ENCODE data around the gene ARMC6.

DNA sequence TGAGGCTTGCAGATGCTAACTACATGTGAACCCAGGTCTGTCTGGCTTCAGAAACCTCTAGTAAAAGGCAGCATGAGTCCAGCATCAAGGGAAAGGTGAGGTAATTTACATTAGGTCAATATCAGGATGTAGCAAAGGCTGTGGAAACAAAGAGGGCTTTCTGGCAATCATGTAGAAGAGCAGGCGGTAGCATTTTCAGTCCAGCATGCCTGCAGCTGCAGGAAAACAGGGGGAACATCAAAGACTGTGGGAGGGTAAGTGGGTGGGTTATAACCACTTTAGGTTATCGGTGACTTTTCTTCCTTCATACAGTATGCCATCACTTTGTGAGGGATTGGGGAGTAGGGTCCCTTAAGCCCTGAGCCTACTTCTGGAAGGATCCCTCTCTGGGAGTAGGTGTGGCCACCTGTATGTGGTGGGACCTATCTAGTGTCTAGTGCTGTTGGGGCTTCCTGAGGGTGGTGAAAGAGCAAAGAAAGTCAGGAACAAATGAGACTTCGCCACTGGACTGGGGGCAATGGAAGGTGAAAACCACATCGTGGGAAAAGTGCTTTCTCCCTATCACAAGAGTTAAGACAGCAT lies 10.9 kb upstream of the ARMC6 start:
- TF ChIP-seq, protein P1, sequence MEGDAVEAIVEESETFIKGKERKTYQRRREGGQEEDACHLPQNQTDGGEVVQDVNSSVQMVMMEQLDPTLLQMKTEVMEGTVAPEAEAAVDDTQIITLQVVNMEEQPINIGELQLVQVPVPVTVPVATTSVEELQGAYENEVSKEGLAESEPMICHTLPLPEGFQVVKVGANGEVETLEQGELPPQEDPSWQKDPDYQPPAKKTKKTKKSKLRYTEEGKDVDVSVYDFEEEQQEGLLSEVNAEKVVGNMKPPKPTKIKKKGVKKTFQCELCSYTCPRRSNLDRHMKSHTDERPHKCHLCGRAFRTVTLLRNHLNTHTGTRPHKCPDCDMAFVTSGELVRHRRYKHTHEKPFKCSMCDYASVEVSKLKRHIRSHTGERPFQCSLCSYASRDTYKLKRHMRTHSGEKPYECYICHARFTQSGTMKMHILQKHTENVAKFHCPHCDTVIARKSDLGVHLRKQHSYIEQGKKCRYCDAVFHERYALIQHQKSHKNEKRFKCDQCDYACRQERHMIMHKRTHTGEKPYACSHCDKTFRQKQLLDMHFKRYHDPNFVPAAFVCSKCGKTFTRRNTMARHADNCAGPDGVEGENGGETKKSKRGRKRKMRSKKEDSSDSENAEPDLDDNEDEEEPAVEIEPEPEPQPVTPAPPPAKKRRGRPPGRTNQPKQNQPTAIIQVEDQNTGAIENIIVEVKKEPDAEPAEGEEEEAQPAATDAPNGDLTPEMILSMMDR (IDR thresholded peaks at IDR 0.05; ENCODE audit: low read depth, low read length, missing input control), result no peak
- TF ChIP-seq TAF1 (conservative IDR thresholded peaks at IDR 0.05) (no peak), JUND (IDR thresholded peaks at IDR 0.05) (no peak), SP1 (IDR thresholded peaks at IDR 0.05) (no peak), GABPA (IDR thresholded peaks at IDR 0.05 in 1 of 2, conservative IDR thresholded peaks at IDR 0.05 in 1 of 2) (no peak), RAD21 (IDR thresholded peaks at IDR 0.05) (no peak), NR2F2 (IDR thresholded peaks at IDR 0.05) (no peak), HNF4A (conservative IDR thresholded peaks at IDR 0.05) (no peak), FOXA1 (IDR thresholded peaks at IDR 0.05) (no peak)
- TF ChIP-seq, protein P2, sequence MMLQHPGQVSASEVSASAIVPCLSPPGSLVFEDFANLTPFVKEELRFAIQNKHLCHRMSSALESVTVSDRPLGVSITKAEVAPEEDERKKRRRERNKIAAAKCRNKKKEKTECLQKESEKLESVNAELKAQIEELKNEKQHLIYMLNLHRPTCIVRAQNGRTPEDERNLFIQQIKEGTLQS (IDR thresholded peaks at IDR 0.05), result no peak
- TF ChIP-seq, protein P3, sequence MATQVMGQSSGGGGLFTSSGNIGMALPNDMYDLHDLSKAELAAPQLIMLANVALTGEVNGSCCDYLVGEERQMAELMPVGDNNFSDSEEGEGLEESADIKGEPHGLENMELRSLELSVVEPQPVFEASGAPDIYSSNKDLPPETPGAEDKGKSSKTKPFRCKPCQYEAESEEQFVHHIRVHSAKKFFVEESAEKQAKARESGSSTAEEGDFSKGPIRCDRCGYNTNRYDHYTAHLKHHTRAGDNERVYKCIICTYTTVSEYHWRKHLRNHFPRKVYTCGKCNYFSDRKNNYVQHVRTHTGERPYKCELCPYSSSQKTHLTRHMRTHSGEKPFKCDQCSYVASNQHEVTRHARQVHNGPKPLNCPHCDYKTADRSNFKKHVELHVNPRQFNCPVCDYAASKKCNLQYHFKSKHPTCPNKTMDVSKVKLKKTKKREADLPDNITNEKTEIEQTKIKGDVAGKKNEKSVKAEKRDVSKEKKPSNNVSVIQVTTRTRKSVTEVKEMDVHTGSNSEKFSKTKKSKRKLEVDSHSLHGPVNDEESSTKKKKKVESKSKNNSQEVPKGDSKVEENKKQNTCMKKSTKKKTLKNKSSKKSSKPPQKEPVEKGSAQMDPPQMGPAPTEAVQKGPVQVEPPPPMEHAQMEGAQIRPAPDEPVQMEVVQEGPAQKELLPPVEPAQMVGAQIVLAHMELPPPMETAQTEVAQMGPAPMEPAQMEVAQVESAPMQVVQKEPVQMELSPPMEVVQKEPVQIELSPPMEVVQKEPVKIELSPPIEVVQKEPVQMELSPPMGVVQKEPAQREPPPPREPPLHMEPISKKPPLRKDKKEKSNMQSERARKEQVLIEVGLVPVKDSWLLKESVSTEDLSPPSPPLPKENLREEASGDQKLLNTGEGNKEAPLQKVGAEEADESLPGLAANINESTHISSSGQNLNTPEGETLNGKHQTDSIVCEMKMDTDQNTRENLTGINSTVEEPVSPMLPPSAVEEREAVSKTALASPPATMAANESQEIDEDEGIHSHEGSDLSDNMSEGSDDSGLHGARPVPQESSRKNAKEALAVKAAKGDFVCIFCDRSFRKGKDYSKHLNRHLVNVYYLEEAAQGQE (IDR thresholded peaks at IDR 0.05), result no peak
- TF ChIP-seq, protein P4, sequence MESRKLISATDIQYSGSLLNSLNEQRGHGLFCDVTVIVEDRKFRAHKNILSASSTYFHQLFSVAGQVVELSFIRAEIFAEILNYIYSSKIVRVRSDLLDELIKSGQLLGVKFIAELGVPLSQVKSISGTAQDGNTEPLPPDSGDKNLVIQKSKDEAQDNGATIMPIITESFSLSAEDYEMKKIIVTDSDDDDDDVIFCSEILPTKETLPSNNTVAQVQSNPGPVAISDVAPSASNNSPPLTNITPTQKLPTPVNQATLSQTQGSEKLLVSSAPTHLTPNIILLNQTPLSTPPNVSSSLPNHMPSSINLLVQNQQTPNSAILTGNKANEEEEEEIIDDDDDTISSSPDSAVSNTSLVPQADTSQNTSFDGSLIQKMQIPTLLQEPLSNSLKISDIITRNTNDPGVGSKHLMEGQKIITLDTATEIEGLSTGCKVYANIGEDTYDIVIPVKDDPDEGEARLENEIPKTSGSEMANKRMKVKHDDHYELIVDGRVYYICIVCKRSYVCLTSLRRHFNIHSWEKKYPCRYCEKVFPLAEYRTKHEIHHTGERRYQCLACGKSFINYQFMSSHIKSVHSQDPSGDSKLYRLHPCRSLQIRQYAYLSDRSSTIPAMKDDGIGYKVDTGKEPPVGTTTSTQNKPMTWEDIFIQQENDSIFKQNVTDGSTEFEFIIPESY (IDR thresholded peaks at IDR 0.05), result no peak
